GM19452 (cell line): ENCODE measurements around the gene APLP1.
A peak's percentile ranks its signal among the peaks of the same experiment; 100 is the strongest.
"Not testable (repeated sequence)": the region's sequence is repeated elsewhere in the genome, so short reads cannot be mapped to it uniquely, and the experiment has no call there.

ENCODE experiments used
- ATAC-seq: cut with Tn5 transposase; IDR thresholded peaks from one replicate; pipeline ENCODE4 v1.9.1; 2021; ENCODE audit not compliant: unreplicated experiment

Gene APLP1

DNA sequence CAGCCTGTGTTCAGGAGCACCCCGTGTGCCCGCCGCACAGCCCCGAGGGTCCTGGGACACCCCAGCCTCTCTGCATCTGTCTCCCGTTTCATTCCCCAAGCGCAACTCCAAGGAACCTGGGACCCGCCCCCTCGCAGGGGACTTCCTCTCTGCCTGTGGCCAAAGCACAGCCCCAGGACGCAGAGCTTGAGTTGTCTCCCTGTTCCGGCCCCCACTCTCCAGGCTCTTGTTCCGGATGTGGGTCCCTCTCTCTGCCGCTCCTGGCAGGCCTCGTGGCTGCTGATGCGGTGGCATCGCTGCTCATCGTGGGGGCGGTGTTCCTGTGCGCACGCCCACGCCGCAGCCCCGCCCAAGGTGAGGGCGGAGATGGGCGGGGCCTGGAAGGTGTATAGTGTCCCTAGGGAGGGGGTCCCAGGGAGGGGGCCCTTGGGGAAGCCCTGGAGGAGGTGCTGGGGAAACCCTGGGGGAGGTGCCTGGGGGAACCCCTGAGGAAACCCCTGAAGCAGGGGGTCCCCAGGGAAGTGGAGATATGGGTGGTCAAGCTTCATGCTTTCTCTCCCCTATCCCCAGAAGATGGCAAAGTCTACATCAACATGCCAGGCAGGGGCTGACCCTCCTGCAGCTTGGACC lies 35.3 kb downstream of the APLP1 start:
- ATAC-seq: peak; percentile 47

DNA sequence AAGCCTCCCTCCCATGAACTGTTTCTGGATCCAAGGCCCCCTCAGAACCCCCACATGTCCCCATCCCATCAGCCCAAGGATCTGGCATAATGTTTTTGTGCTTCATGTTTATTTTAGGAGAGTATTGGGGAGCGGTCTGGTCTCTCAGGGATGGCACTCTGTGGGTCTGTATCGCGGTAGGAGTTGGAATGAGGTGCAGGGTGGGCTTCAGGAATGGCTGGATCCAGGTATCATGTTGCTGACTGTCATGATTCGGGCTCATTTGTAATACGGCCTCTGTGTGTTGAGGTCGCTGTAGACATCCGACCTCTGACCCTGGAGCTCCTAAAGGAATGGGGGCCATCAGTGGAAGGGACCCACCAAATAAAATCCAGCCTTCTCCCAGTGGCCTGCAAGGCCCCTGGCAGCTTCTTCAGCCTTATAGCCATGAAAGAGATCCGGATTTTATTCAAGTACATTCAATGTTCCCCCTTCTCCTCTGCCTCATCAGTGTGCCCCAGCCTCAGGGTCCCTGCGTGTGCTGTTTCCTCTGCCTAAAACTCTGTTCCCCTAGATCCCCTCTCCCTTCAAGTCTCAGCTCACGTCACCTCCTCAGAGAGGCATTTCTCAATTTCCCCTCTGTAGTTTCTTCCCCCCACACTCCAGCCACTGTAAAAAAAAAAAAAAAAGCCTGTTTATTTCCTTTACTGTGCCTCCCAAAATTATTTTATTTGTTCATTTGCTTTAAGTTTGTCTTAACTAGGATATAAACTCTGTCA lies 36.1 kb downstream of the APLP1 start:
- no peak for ATAC-seq

DNA sequence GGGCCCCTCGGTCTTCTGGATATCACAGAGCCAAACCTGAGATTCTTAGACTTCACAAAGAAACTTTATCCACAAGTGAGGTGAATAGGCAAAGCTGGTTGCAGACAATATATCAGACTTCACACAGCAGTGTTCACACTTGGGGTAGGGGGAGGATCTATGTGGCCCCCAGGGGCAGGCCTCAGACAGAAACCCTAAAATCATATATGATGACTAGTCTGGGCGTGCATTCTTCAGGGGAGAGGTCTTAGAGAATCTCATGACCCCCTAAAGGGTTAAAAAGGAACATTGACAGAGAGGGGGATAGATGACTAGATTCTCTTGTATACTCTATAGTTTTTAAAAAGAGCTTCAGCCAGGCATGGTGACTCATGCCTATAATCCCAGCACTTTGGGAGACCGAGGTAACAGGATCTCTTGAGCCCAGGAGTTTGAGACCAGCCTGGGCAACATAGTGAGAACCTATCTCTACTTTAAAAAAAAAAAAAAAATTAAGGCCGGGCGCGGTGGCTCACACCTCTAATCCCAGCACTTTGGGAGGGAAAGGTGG lies 36.9 kb downstream of the APLP1 start:
- no peak for ATAC-seq

DNA sequence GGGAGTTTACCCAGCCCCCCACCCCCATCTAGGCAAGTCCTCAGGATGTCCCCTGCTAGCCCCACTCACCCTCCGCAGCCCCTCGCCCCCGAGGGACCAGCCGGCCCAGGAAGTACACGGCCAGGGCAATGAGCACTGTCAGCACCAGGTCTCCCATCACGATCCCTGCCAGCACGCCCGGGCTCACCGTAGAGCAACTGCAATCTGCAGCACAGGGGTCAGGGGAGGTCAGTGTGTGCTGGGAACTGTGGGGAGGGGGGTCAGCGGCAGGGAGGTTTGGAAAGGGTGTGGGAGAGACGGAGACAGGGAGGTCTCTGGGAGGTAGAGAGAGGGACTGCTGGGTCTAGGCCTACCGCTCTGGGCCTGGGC lies 39.0 kb downstream of the APLP1 start:
- no peak for ATAC-seq

DNA sequence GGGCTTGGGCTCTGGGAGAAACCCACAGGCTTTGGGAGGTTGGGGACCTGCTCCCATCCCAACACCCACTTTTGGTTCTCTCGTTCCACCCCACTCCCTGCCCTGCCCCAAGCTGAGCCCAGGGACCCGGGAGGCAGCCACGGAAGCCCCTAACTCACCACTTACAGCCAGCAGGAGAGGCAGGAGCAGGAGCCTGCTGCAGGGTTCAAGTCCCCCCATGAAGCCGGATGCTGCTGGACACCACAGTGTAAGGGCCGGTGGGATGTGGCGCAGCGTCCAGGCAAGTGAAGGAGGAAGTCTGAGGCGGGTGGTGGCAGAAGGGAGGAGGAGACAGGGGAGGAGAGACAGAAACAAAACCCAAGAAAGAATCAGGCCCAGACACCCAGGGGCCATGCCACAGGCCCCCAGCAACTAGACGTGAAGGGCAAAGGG lies 39.7 kb downstream of the APLP1 start, which contains the start of gene TYROBP:
TYROBP (minus strand) TSS at position 286 of the 432 bp plus-strand sequence; CDS start at position 219, 67 bp downstream.
- no peak for ATAC-seq

DNA sequence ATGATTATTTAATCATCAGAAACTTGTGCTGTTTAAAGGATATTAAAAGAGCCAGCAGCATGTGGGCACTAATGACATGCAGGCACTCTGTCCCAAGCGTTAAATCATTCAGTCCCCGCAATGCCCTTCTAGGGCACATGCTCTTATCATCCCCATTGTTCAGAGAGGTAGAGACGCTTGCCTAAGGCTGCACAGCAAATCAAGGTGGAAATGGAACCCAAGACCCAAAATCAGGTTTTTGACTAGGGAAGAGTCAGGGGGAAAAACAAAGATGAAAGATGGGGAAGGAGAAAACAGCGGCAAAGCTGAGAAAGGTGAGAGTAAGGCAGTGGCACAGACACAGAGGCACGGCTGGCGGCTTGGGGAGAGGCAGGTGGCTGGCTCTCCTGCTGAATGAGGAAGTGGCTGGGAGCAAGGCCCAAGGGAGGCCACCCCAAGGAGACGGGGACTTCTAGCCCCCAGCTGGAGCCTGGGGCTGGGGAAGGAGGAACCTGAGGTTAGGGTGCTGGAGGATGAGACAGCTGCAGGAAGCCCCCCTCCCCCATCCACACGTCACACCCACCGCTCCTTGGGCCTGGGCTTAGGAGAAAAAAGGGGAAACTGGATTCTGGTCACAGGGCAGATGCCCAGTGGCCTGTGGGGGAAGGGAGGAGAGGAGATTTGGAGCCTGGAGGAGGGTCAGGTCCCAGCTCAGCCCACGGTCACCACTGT lies 40.8 kb downstream of the APLP1 start:
- no peak for ATAC-seq

DNA sequence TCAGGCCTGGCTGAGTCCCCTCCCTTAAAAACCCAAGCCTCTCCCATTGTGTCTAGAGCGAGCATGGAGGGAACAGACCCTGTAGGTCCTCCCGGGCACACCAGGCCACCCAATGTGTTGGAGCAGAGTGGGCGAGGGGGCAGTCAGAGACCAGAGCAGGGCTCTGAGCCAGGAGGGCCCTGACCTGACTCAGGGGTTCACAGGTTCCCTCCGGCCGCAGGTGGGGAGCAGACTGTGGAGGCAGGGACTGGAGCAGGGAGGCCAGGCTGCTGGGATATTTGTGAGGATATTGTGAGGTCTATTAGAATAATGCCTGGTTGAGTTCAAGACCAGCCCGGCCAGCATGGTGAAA lies 41.3 kb downstream of the APLP1 start:
- ATAC-seq: no peak

DNA sequence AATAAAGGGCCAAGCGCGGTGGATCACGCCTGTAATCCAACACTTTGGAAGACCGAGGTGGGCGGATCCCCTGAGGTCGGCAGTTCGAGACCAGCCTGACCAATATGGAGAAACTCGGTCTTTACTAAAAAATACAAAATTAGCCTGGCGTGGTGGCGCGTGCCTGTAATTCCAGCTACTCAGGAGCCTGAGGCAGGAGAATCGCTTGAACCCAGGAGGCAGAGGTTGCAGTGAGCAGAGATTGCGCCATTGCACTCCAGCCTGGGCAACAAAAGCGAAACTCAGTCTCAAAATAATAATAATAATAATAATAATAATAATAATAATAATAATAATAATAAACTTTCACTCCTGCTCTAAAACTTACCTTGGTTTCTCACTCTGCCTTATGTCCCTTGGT lies 42.0 kb downstream of the APLP1 start:
- ATAC-seq: not testable (repeated sequence)

DNA sequence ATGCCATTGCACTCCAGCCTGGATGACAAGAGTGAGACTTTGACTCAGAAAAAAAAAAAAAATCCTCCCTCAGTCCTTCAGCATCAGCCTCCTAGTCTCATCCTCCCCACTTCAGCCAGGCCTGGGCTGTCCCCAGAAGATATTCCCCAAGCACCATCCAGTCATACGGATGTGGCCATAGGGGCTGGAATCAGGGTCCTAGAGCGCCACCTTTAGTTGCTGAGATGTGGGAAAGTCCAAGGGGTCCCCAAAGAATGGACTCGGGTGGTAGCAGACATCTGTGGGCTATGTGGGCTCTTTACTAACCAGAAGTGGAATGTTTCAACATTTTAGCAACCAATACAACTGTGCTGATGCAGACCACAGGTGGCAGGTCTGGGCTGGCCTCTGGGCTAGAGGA lies 42.8 kb downstream of the APLP1 start:
- no peak for ATAC-seq

DNA sequence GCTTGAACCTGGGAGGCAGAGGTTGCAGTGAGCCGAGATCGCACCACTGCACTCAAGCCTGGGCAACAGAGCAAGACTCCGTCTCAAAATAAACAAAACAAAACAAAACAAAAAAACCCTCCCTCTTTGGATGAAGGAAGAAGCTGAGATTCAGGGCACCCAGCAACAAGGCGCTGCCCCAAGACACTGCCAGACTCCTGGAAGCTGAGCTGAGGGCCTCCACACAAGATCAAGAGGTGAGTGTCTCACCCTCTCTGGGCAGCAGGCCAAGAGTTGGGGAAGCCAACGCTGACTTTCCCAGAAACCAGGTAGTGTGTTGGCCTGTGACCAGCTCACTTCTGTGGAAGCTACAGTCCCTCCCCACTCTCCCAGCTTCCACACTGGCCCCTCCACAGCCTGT lies 43.4 kb downstream of the APLP1 start:
- no peak for ATAC-seq

DNA sequence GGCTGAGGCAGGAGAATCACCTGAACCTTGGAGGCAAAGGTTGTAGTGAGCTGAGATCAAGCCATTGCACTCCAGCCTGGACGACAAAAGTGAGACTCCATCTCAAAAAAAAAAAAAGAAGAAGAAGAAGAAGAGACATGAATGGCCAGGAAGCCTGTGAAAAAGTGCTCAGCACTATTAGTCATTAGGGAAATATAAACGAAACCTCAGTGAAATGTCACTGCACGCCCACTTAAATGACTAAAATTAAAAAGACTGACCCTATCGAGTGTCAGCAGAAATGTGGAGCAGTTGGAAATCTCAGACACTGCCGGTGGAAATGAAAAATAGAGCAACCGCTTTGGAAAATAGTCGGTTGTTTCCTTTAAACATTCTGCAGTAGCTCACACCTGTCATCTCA lies 45.2 kb downstream of the APLP1 start:
- ATAC-seq: no peak

DNA sequence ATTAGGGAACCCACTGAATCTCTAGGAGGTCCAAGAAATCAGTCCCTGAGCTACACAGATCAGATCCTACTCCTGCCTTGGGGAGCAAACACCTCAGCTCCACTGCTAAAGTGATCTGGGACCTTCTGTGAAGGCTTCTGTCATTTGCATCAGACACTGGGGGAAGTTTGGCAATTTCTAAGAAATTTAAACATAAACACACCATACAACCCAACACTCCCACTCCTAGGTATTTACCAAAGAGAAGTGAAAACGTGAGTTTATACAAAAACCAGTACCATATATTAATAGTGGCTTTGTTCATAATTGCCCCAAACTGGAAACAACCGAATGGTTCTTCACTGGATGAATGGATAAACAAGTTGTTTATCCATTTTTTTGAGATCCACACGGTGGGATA lies 47.1 kb downstream of the APLP1 start:
- ATAC-seq: no peak

DNA sequence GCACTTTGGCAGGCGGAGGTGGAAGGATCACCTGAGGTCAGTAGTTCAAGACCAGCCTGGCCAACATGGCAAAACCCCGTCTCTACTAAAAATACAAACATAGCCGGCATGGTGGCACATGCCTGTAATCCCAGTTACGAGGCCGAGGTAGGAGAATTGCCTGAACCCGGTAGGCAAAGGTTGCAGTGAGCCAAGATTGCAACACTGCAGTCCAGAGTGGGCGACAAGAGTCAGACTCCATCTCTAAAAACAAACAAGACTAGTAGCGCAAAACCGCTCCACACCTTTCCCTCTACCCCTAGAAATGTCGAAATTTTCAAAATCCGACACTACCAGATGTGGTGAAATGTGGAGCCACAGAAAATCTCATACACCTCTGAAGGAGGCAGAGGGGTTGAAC lies 50.9 kb downstream of the APLP1 start:
- ATAC-seq: no peak

DNA sequence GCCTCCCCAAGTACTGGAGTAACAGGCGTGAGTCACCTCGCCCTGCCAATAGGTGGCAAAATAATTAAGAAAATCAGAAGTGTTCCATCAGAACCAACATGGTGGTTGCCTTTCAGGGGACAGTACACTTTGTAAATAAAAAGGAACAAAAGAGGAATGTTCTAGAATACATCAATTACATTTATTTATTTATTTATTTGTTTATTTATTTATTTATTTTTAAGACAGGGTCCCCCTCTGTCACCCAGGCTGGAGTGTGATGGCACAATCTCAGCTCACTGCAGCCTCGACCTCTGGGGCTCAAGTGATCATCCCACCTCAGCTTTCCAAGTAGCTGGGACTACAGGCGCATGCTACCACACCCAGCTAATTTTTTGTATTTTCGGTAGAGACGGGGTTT lies 52.6 kb downstream of the APLP1 start:
- ATAC-seq: no peak

DNA sequence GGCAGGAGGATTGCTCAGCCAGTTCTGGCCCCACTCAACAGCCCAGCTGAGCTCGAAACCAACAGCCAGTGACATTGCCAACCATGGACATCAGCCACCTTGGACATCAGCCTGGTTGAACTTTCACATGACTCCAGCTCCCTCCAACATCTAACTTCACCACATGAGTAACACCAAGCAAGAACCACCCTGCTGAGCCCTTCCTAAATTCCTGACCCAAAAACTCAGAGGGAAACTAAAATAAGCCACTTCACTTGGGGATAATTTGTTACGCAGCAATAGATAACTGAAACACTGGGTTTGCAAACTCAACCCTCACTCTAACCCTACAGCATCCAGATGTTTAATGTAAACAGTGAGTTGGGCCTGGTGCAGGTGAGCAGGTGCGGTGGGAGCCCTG lies 57.1 kb downstream of the APLP1 start:
- no peak for ATAC-seq

DNA sequence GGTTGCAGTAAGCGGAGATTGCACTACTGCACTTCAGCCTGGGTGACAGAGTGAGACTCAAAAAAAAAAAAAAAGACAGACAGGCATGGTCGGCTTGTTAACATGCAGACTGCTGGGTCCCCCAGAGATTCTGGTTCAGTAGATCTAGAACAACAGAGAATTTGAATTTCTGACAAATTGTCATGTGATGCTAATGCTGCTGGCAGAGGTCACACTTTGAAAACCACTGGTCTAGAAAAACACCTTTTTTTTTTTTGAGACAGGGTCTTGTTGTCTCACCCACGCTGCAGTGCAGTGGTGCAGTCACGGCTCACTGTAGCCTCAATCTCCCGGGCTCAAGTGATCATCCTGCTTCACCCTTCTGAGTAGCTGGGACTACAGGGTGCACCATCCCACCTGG lies 60.1 kb downstream of the APLP1 start:
- no peak for ATAC-seq
